Activated CD4-positive, alpha-beta memory T cell treated with anti-CD3 and anti-CD28 coated beads, Interleukin-2, amount 10 ng/mL, durations not matched to agents 7 days and 5 days (primary cell): ENCODE results near the gene OR10Z1. TPM values are rescaled to one million over a fixed set of nuclear protein-coding genes. Genes with fewer than 3 reads are reported as not detected.

Source experiments
- CTCF ChIA-PET: fragments of 350-600 bp; sonication (Branson Sonifier 250); formaldehyde crosslinking; loops from one replicate; lab custom pipeline; 2021; ENCODE audit warnings: antibody characterized with exemption, inconsistent platforms; lab: Charles Lee
- POLR2A ChIA-PET: fragments of 350-600 bp; sonication (Branson Sonifier 250); formaldehyde crosslinking; loops from one replicate; lab custom pipeline; 2021; ENCODE audit warnings: antibody characterized with exemption; lab: Charles Lee
- DNase-seq: peaks from one replicate; pipeline ENCODE4 v3.0.0-alpha.2; 2020
- H3K27ac Mint-ChIP-seq: one replicate; pipeline ENCODE4 v1.8.0; 2021; ENCODE audit warnings: mild to moderate bottlenecking, mixed read lengths
- H3K27me3 Mint-ChIP-seq: one replicate; pipeline ENCODE4 v1.8.0; 2021; ENCODE audit warnings: mixed read lengths
- H3K36me3 Mint-ChIP-seq: one replicate; pipeline ENCODE4 v1.8.0; 2021; ENCODE audit warnings: low read depth, mixed read lengths
- H3K4me1 Mint-ChIP-seq: one replicate; pipeline ENCODE4 v1.8.0; 2021; ENCODE audit warnings: mixed read lengths
- H3K4me3 Mint-ChIP-seq: one replicate; pipeline ENCODE4 v1.8.0; 2021; ENCODE audit warnings: mild to moderate bottlenecking, mixed read lengths
- H3K9me3 Mint-ChIP-seq: one replicate; pipeline ENCODE4 v1.8.0; 2021; ENCODE audit warnings: mixed read lengths
- total RNA-seq, 2 experiments: library from RNA; stranded (reverse); gene quantifications; one replicate each; pipeline ENCODE4 v1.2.3, GENCODE V29; 2021

OR10Z1 gene
- total RNA-seq, 2 experiments from 2014 or later: not detected

DNA sequence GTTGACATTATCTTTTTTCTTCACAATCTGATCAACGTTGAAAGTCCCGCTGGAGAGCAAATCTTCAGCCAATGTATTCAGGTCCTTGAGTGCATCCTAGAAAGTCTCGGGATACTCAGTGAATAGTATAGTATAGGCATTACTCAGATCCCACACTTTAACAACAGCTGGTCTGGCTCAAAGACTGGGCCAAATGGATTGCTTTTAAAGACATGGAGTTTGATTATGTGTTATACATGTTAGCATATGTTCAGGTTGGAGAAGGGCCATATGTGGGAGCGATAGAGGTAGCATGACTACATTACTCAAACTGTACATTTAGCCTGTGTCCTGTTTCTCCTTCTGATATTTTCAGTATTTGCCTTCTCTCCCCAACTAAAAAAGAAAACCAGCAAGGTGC, 33.1 kb downstream of the OR10Z1 start:
- no peaks in the 10 kb centered on the region for H3K36me3 Mint-ChIP-seq
- no peaks in the 10 kb centered on the region for H3K4me1 Mint-ChIP-seq
- POLR2A ChIA-PET: no interaction called here
- CTCF ChIA-PET: no interaction called here
- DNase-seq: no peak
- no peaks in the 10 kb centered on the region for H3K9me3 Mint-ChIP-seq
- H3K27me3 Mint-ChIP-seq: no peaks in the 10 kb centered on the region
- H3K27ac Mint-ChIP-seq: no peak overlapping the region
- no peak overlapping the region for H3K4me3 Mint-ChIP-seq

DNA sequence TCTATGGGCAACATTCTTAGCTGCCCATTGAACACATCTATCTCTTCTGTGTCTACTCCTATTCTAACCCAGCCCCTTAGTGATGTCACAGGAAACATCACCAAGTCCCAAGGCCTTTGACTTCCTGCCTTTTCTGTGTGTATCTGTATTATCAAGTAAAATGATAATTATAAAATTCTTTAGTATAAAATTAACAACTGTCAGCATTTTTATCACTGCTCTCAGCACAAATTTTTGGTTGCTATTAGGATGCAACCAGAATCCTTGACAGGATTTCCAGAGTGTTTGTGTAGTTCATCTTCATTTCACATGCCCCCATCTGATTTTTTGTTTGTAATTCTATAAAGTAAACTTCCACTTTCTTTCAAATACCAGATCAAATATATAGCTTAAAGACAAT, 33.8 kb downstream of the OR10Z1 start:
- Mint-ChIP-seq H3K27me3 (no peaks in the 10 kb centered on the region), H3K27ac (no peak overlapping the region), H3K4me1 (no peaks in the 10 kb centered on the region), H3K36me3 (no peaks in the 10 kb centered on the region), H3K9me3 (no peaks in the 10 kb centered on the region), H3K4me3 (no peak overlapping the region)
- DNase-seq: no peak
- POLR2A ChIA-PET: no interaction called here
- CTCF ChIA-PET: no interaction called here

DNA sequence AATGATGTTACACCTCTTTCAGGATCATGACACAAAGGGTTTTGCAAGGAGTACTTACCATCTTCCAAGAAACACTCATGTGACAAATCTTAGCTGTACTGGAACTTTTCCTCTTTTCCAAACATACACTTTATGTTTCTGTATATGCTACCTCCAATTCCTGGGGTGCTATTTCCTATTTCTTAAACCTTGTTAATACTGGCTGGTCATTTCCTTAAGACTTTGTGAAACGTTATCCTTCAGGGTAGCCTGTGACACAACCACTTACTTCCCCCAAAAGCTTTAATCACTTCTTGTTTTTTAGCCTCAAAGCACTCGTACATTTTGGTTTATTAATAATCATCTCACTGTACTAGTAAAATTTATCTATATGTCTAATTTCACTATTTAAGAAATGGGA, 39.4 kb downstream of the OR10Z1 start:
- ChIA-PET CTCF (no interaction called here), POLR2A (no interaction called here)
- no peaks in the 10 kb centered on the region for H3K9me3 Mint-ChIP-seq
- DNase-seq: no peak
- no peak overlapping the region for H3K4me3 Mint-ChIP-seq
- no peaks in the 10 kb centered on the region for H3K36me3 Mint-ChIP-seq
- H3K4me1 Mint-ChIP-seq: peaks cover 11% of the 10 kb centered on the region
- no peaks in the 10 kb centered on the region for H3K27me3 Mint-ChIP-seq
- H3K27ac Mint-ChIP-seq: no peak overlapping the region

DNA sequence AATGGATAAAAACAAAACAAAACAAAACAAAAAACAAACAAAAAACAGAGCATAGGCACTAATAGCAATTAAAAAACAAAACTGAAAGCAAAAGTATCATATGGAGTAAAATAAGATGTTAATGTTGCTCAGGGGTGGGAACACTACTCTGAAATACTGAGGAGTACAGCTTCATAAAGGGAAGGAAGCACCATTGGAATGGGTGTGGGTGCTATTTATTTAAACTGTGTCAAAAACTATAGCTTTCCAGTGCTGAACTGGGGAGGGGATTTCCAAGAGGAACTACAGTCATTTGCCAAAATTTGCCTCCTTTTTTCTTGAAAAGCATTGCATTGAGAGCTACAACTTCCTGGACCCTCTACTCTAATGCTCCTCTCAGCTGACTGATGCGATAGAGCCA, 41.4 kb downstream of the OR10Z1 start:
- H3K27ac Mint-ChIP-seq: no peak overlapping the region
- H3K9me3 Mint-ChIP-seq: no peaks in the 10 kb centered on the region

DNA sequence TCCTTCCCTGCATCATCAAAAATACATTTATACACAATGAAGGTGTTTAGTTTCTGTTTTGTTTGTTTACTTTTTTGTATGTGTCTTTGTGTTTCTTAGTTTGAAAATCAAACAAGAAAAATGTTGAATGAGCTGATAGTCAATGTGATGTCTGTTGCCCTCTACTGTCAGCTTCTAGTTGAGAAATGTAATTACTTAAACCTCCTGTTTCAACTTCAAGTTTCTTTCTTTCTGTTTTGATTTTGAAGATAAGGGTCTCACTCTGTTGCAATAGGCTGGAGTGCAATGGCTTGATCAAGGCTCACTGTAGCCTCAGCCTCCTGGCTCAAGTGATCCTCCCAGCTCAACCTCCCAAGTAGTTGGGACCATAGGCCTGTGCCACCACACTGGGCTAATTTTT, 44.0 kb downstream of the OR10Z1 start:
- DNase-seq: no peak
- Mint-ChIP-seq H3K4me3 (no peak overlapping the region), H3K9me3 (no peaks in the 10 kb centered on the region), H3K4me1 (peaks cover 21% of the 10 kb centered on the region), H3K36me3 (no peaks in the 10 kb centered on the region), H3K27me3 (no peaks in the 10 kb centered on the region), H3K27ac (no peak overlapping the region)
- ChIA-PET CTCF (interaction anchor here (0.9 to 1.7 kb wide), 2 partner anchors 10 to 445 kb away, joined by 3 to 5 read pairs; no protein-coding TSS in a partner anchor), POLR2A (no interaction called here)

More for the DNA sequence above, 41.4 kb downstream of the OR10Z1 start:
- no peaks in the 10 kb centered on the region for H3K36me3 Mint-ChIP-seq
- no peak for DNase-seq
- ChIA-PET CTCF (interaction anchor here (0.6 kb wide), 1 partner anchor 19 kb away, joined by 3 read pairs; no protein-coding TSS in a partner anchor), POLR2A (interaction anchor here (1.2 kb wide), 1 partner anchor 70 kb away, joined by 3 read pairs; no protein-coding TSS in a partner anchor)
- no peak overlapping the region for H3K4me3 Mint-ChIP-seq
- peaks cover 11% of the 10 kb centered on the region for H3K4me1 Mint-ChIP-seq
- H3K27me3 Mint-ChIP-seq: no peaks in the 10 kb centered on the region

DNA sequence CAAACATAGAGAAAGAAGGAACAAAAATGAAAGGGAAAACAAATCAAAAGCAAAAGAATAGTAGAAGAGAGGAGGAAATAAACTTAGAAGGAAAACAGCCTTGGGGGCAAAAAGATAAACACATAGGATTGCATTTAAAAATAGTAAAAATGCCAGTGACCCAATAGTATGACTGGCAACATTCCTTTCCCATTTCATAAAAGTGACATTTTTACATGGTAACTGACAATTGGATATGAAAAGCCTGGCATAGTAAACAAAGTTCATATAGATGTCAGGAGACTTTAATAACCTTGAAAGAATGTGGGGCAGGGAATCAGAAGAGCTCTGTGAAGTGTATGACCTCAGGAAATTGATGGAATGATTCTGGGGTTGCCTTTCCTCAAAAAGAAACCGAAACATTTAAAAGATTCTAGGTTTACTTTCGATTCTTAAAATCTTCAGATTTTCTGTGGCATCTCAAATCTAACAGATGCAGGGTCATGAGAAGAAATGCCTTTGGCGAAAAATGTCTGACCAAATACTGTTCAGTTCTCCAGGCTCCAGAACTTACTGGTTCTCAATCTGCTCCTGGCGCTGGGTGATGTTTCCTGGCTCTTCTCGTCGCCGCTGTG, 47.8 kb downstream of the OR10Z1 start:
- H3K27ac Mint-ChIP-seq: no peak overlapping the region
- no peaks in the 10 kb centered on the region for H3K9me3 Mint-ChIP-seq
- H3K27me3 Mint-ChIP-seq: no peaks in the 10 kb centered on the region
- CTCF ChIA-PET: no interaction called here
- DNase-seq: no peak
- POLR2A ChIA-PET: no interaction called here
- no peak overlapping the region for H3K4me3 Mint-ChIP-seq
- peaks cover 15% of the 10 kb centered on the region for H3K4me1 Mint-ChIP-seq
- no peaks in the 10 kb centered on the region for H3K36me3 Mint-ChIP-seq

DNA sequence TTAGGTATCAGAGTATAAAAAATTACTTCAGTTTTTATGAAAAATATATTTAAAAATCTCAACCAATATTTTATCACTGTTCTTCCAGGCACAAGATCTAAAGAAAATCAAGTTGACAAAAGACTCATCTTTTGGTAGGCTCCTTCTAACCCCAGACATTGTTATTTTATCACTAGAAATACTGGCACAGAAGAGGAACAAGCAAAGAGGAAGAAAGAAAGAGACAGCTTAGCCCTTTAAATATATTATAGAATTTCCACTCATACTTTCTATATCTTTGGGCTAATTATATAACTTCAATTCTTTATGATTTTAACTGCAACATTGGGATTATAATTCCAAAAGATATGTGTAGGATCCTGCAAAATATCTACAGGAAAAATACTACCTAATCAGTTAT, 49.0 kb downstream of the OR10Z1 start:
- POLR2A ChIA-PET: no interaction called here
- H3K9me3 Mint-ChIP-seq: no peaks in the 10 kb centered on the region
- peaks cover 14% of the 10 kb centered on the region for H3K4me1 Mint-ChIP-seq
- no peaks in the 10 kb centered on the region for H3K36me3 Mint-ChIP-seq
- no peak overlapping the region for H3K27ac Mint-ChIP-seq
- DNase-seq: no peak
- no peaks in the 10 kb centered on the region for H3K27me3 Mint-ChIP-seq
- CTCF ChIA-PET: no interaction called here
- no peak overlapping the region for H3K4me3 Mint-ChIP-seq

DNA sequence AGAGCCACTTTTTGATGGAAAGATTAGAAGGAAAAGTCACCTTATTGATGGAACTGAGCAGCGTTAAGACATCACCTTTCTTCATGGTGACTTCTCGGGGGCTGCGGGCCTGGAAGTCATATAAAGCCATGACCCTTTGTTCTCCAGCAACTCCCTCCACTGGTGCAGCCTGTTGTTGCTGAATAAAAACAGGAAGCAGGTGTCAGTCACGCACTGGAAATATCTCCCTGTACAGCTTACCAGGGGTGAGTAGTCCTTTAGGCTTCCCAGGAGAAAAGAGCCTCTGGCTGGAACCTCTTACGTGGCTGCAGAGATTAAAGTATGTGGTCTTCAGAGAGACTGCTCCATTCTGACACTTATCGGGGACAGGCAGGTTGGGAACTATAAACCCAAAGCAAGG, 49.5 kb downstream of the OR10Z1 start:
- Mint-ChIP-seq H3K27me3 (no peaks in the 10 kb centered on the region), H3K27ac (no peak overlapping the region), H3K4me1 (peaks cover 14% of the 10 kb centered on the region), H3K9me3 (no peaks in the 10 kb centered on the region), H3K36me3 (no peaks in the 10 kb centered on the region), H3K4me3 (no peak overlapping the region)
- no peak for DNase-seq
- CTCF ChIA-PET: no interaction called here
- POLR2A ChIA-PET: no interaction called here

Other genes with a start within 250 kb of the OR10Z1 start
- gene OR10T2, start 205.8 kb upstream of the OR10Z1 start, total RNA-seq: not detected
- gene OR10K2, start 179.0 kb upstream of the OR10Z1 start, total RNA-seq: not detected
- gene OR10K1, start 143.4 kb upstream of the OR10Z1 start, total RNA-seq: not detected
- not detected for gene OR10R2, start 133.0 kb upstream of the OR10Z1 start, total RNA-seq
- gene OR6Y1, start 50.9 kb upstream of the OR10Z1 start, total RNA-seq: not detected
- gene OR6P1, start 34.7 kb upstream of the OR10Z1 start, total RNA-seq: not detected
- gene OR10X1, start 25.4 kb upstream of the OR10Z1 start, total RNA-seq: not detected
- not detected for gene SPTA1, start 81.4 kb downstream of the OR10Z1 start, total RNA-seq
- gene OR6K2, start 95.4 kb downstream of the OR10Z1 start, total RNA-seq: not detected
- not detected for gene OR6K3, start 115.5 kb downstream of the OR10Z1 start, total RNA-seq
- not detected for gene OR6K6, start 149.5 kb downstream of the OR10Z1 start, total RNA-seq
- not detected for gene OR6N1, start 166.9 kb downstream of the OR10Z1 start, total RNA-seq
- gene OR6N2, start 175.9 kb downstream of the OR10Z1 start, total RNA-seq: not detected
- not detected for gene MNDA, start 226.1 kb downstream of the OR10Z1 start, total RNA-seq